ENCODE results near the gene PHF11.
A peak's percentile ranks its signal among the peaks of the same experiment; 100 is the strongest.

PHF11 gene

DNA sequence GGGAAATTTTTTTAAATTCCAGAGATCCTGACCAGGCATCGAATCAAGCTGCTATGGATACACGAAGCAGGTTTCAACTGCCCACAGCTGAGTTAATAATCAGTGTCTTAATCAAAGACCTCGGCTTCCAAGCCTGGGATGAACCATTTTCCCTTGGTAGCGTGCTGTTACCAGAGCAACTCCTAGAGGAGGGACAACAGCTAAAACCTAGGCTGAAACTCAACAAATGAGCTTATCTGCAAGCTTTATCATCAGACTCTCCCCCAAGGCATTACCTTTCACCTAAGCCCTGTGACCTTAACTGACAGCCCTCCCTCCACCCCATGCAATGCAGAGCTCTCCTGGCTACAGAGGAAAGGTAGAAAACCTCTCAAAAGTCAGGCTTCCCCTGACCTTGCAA is 49.9 kb downstream of the PHF11 start:
- TF ChIP-seq, protein P1, sequence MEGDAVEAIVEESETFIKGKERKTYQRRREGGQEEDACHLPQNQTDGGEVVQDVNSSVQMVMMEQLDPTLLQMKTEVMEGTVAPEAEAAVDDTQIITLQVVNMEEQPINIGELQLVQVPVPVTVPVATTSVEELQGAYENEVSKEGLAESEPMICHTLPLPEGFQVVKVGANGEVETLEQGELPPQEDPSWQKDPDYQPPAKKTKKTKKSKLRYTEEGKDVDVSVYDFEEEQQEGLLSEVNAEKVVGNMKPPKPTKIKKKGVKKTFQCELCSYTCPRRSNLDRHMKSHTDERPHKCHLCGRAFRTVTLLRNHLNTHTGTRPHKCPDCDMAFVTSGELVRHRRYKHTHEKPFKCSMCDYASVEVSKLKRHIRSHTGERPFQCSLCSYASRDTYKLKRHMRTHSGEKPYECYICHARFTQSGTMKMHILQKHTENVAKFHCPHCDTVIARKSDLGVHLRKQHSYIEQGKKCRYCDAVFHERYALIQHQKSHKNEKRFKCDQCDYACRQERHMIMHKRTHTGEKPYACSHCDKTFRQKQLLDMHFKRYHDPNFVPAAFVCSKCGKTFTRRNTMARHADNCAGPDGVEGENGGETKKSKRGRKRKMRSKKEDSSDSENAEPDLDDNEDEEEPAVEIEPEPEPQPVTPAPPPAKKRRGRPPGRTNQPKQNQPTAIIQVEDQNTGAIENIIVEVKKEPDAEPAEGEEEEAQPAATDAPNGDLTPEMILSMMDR (IDR thresholded peaks at IDR 0.05; ENCODE audit: low read depth, low read length), result no peak
- no peak for DNase-seq (ENCODE audit: extremely low read depth, low read depth)

DNA sequence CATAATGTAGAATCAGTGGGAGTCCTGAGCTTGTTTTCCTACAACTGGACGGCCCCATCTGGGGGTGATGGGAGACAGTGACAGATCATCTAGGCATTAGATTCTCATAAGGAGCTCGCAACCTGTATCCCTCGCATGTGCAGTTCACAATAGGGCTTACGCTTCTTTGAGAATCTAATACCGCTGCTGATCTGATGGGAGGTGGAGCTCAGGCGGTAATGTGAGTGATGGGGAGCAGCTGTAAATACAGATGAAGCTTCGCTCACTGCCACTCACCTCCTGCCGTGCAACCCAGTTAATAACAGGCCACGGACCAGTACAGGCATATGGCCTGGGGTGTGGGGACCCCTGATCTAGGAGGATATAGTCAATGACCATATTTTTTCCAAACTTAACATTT is 50.8 kb downstream of the PHF11 start:
- DNase-seq (ENCODE audit: extremely low read depth, low read depth), result no peak
- TF ChIP-seq, protein P1 (IDR thresholded peaks at IDR 0.05; ENCODE audit: low read depth, low read length), result no peak

DNA sequence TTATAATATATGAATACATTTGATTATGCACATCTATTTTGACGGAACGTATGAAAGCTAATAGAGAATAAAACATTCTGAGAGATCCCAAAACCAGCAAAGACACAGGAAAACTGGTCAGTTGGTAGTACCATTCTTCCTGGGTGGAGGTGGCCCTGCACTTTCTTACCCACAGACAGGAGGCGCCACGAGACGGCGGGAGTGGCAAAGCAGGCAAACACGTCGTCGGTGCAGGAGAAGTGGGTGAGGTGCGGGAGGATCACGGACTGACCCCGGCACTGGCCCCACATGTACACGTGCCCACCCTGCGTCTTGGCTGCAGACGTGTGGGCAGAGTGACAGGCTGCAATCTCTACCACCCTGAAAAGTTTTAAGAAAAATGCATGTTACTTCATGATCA is 53.5 kb downstream of the PHF11 start:
- TF ChIP-seq, protein P1 (IDR thresholded peaks at IDR 0.05; ENCODE audit: low read depth, low read length), result peak; percentile 14
- no peak for DNase-seq (ENCODE audit: extremely low read depth, low read depth)

DNA sequence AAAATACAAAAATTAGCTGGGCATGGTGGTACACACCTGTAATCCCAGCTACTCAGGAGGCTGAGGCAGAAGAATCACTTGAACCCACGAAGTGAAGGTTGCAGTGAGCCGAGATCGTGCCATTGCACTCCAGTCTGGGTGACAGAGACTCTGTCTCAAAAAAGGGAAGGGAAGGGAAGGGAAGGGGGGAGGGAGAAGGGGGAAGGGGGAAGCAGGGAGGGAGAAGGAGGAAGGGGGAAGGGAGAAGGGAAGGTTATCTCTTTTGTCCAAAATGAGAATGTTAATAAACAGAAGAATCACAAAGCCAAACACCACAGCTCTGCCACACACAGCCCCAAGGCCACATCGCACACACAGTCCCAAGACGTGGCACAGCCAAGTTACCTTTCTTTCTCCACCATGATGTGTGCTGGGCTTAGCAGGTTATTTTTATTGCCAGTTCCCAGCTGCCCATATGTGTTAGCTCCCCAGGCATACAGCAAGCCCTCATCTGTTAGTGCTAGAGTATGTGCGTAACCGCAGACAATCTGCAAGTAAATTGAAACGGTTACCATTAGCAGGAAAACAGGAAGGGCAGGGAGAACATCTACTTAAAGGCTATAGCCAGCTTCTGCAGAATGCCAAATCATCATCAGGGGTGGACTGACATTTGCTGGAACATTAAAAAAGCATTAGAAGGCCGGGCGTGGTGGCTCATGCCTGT is 55.3 kb downstream of the PHF11 start:
- no peak for DNase-seq (ENCODE audit: extremely low read depth, low read depth)
- TF ChIP-seq, protein P1 (IDR thresholded peaks at IDR 0.05; ENCODE audit: low read depth, low read length), result no peak

DNA sequence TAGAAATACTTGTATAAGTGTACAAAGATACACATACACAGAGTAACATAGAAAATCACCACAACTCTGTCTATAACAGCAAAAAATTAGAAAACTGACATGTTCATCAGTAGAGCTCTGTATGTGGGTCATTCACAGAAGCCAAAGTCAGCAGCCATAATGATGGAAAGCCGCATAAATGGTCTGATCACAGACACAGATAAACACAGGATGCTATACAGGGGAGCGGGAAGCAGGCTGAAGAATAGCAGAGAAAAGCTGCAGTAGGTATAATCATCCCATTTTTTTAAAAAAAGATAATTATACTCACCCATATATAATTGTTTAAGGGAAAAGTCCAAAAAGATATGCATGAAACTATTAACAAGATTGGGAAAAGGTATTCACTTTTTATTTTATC is 58.1 kb downstream of the PHF11 start:
- TF ChIP-seq, protein P1 (IDR thresholded peaks at IDR 0.05; ENCODE audit: low read depth, low read length), result no peak

DNA sequence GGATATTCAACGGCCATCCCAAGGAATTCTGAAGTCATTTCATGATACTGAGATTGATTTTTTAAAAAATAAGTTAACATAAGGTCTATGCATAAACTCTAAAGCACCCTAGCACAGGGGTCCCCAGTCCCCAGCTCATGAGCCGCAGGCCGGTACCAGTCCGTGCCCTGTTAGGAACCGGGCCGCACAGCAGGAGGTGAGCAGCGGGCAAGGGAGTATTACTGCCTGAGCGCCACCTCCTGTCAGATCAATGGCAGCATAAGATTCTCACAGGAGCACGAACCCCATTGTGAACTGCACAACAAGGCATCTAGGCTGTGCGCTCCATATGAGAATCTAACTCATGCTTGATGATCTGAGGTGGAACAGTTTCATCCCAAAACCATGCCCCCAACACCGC is 58.6 kb downstream of the PHF11 start:
- no peak for DNase-seq (ENCODE audit: extremely low read depth, low read depth)
- TF ChIP-seq, protein P1 (IDR thresholded peaks at IDR 0.05; ENCODE audit: low read depth, low read length), result no peak

More for the DNA sequence above, 58.1 kb downstream of the PHF11 start:
- DNase-seq (ENCODE audit: extremely low read depth, low read depth), result no peak

DNA sequence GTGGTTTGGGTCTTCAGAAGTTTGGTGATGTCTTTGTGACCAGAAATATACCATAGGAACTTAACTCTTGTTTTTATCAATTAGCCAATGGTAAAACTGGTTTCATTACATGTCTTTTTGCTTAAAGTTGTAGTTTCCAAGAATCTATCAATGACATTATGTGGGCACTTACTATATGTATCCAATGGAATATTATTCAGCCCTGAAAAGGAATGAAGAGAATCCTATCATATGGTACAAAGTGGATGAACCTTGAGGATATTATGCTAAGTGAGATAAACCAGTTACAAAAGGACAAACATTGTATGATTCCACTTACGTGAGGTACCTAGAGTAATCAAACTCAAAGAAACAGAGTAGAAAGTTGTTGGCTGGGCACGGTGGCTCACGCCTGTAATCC is 63.3 kb downstream of the PHF11 start:
- TF ChIP-seq, protein P1 (IDR thresholded peaks at IDR 0.05; ENCODE audit: low read depth, low read length), result no peak
- no peak for DNase-seq (ENCODE audit: extremely low read depth, low read depth)
